NCI-H345 treated with DMSO at 0.1 percent for 48 hours (cell line): ENCODE data around the gene CHAD.

Source experiments
- DNase-seq: peaks from one replicate; lab custom pipeline; 2025; ENCODE audit not compliant: unreplicated experiment; lab: John Stamatoyannopoulos, UW

Gene CHAD

GRCh38 chr17:50468304-50469207 is at the start of gene CHAD:
Gene CHAD (minus strand): TSS chr17:50468880. CDS start chr17:50468813, 67 bp downstream.
- no peak for DNase-seq

- DNase-seq = no peak
Measured at GRCh38 chr17:50517504-50518383, 49.1 kb upstream of the CHAD start.

GRCh38 chr17:50517011-50517410 is 48.3 kb upstream of the CHAD start:
- DNase-seq = no peak

- no peak for DNase-seq
Measured at GRCh38 chr17:50514936-50515702, 46.4 kb upstream of the CHAD start.

- no peak for DNase-seq
Measured at GRCh38 chr17:50514388-50514787, 45.7 kb upstream of the CHAD start.

GRCh38 chr17:50513495-50513894 is 44.8 kb upstream of the CHAD start:
- no peak for DNase-seq

- DNase-seq = no peak
Measured at GRCh38 chr17:50511058-50511457, 42.4 kb upstream of the CHAD start.

- DNase-seq = no peak
Measured at GRCh38 chr17:50508573-50509460, 40.1 kb upstream of the CHAD start.

GRCh38 chr17:50507871-50508572 is 39.3 kb upstream of the CHAD start, which contains the start of gene MYCBPAP:
Gene MYCBPAP (plus strand): TSS chr17:50508439. CDS start chr17:50508675, 236 bp downstream.
- no peak for DNase-seq

- DNase-seq = no peak
Measured at GRCh38 chr17:50506298-50506697, 37.6 kb upstream of the CHAD start.

- DNase-seq = no peak
Measured at GRCh38 chr17:50505591-50506130, 37.0 kb upstream of the CHAD start.

- DNase-seq = no peak
Measured at GRCh38 chr17:50502301-50502990, 33.8 kb upstream of the CHAD start.

GRCh38 chr17:50501054-50501453 is 32.4 kb upstream of the CHAD start:
- DNase-seq = no peak

GRCh38 chr17:50499721-50500120 is 31.0 kb upstream of the CHAD start:
- no peak for DNase-seq

GRCh38 chr17:50499270-50499669 is 30.6 kb upstream of the CHAD start:
- DNase-seq = no peak

- no peak for DNase-seq
Measured at GRCh38 chr17:50498021-50498874, 29.6 kb upstream of the CHAD start.

- no peak for DNase-seq
Measured at GRCh38 chr17:50495918-50496317, 27.2 kb upstream of the CHAD start.
